GM19099 (cell line): ENCODE results near the gene KLRG1.

ENCODE experiments used
- POLR2A ChIP-seq: IDR thresholded peaks from 3 replicates; pipeline ENCODE4 v1.6.1; 2011; ENCODE audit warnings: low read depth; ENCODE audit not compliant: insufficient read length; ENCODE audit errors: extremely low read depth

Gene KLRG1

GRCh38 chr12:9049520-9050133, 60.3 kb downstream of the KLRG1 start:
- TF ChIP-seq POLR2A = no peak

GRCh38 chr12:9050521-9051157, 61.3 kb downstream of the KLRG1 start:
- no peak for TF ChIP-seq POLR2A

GRCh38 chr12:9051158-9051550, 61.8 kb downstream of the KLRG1 start:
- no peak for TF ChIP-seq POLR2A

- TF ChIP-seq POLR2A = no peak
These were observed 63.3 kb downstream of the KLRG1 start for GRCh38 chr12:9052610-9053009.
